Measurements from ENCODE around the gene GMFB. TPM values are rescaled to one million over a fixed set of nuclear protein-coding genes. Genes with fewer than 3 reads are reported as not detected.
"Not testable (repeated sequence)": the region's sequence is repeated elsewhere in the genome, so short reads cannot be mapped to it uniquely, and the experiment has no call there.

The GMFB gene
- total RNA-seq, 2 experiments from 2014 or later = 28.1 to 34.1 TPM

DNA sequence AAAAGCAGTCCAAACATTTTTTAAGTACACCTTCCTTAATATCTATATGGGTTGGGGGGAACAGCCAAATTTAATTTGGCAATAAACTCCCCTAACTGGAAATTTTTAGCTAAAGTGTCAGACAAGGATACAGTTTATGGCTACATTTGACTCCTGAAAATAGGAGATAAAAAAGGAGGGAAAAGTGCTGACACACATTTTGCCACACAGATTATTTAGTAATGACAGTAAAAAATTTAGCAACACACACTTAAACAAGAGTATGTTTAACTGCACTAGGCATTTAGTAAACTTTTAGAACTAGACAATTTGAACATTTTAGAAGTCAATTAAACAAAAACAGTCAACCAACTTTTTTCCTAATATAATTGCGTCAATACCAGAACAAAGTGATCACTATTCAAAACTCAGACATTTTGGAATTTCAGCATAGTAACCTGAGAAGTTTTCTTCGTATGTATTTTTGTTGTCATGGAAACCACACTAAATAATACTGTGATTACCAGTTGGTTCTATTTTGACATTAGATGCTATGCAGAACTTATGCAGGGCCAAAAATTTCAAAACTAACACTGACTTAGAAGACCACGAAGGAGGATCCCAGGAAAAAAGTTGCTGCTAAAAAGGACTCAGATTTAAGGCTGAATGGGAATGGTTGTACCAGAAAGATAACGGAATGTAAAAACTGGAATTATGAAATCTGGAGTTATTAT lies 13.4 kb downstream of the GMFB start:
- ATAC-seq = no peak
- ChIA-PET POLR2A (no interaction called here), CTCF (no interaction called here)
- H3K27ac Mint-ChIP-seq = no peak overlapping the region
- no peaks in the 10 kb centered on the region for H3K4me1 Mint-ChIP-seq (ENCODE audit: low read depth)
- DNase-seq = no peak
- H3K9me3 Mint-ChIP-seq (ENCODE audit: insufficient read depth) = no peaks in the 10 kb centered on the region
- peaks cover 45% of the 10 kb centered on the region for H3K36me3 Mint-ChIP-seq (ENCODE audit: low read depth)
- no peaks in the 10 kb centered on the region for H3K27me3 Mint-ChIP-seq (ENCODE audit: low read depth)
- H3K4me3 Mint-ChIP-seq = no peak overlapping the region

DNA sequence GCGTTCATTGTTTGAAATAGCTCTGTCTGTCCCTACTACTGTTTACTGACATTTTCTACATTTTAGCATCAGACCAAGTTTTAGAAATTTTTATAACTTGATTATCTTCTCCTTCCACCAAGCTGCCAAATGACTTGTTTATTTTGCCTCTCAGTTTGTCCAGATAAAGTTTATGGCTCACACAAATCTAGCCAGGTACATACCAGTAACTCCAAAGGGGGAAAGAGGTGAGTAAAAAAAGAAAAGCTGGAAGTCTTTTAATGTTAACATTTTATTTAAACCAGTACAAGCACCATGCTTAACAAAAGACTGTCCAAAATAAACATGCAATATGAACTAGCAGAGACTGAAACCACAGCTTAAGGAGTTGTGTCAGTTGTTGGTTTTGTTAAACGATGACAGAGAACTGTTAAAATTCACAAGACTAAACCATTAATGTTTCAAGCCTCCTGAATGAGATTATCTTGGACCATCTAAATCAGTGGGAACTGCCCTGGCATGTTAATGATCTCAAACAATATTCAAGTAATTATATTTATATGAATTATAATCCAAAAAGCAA lies 14.5 kb downstream of the GMFB start:
- no peak for ATAC-seq
- H3K36me3 Mint-ChIP-seq (ENCODE audit: low read depth) = peaks cover 37% of the 10 kb centered on the region
- H3K27ac Mint-ChIP-seq = no peak overlapping the region

DNA sequence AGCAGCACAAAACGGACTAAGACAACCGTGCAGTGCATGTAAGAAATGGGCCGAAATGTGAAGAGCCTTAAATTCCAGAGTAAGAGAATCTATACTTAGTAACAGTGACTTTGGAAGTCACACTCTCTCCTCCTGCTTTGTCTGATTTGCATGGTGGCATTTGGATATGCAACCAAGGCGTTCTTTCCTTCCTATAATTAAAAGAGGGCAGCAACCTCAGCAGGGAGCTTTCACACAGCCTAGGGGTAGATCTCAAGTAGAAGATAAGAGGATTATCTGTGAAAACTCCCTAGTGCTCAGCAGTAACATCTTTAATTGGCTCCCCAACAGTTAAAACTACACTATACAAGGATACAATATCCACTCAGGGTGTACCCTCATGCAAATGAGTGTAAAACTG lies 16.5 kb downstream of the GMFB start:
- no peak overlapping the region for H3K27ac Mint-ChIP-seq
- peaks cover 33% of the 10 kb centered on the region for H3K36me3 Mint-ChIP-seq (ENCODE audit: low read depth)
- DNase-seq (no peak), ATAC-seq (no peak)
- ChIA-PET POLR2A (interaction anchor here (0.5 kb wide), 1 partner anchor 126 kb away, joined by 3 read pairs; no protein-coding TSS in a partner anchor), CTCF (interaction anchor here (1.0 kb wide), 1 partner anchor 17 kb away, joined by 3 read pairs; the partner anchor contains the start of gene GMFB)
- no peaks in the 10 kb centered on the region for H3K4me1 Mint-ChIP-seq (ENCODE audit: low read depth)
- H3K27me3 Mint-ChIP-seq (ENCODE audit: low read depth) = no peaks in the 10 kb centered on the region
- H3K4me3 Mint-ChIP-seq = no peak overlapping the region
- peaks cover 8% of the 10 kb centered on the region for H3K9me3 Mint-ChIP-seq (ENCODE audit: insufficient read depth)

More for the DNA sequence above, 14.5 kb downstream of the GMFB start:
- Mint-ChIP-seq H3K9me3 (ENCODE audit: insufficient read depth) (no peaks in the 10 kb centered on the region), H3K4me3 (no peak overlapping the region), H3K4me1 (ENCODE audit: low read depth) (no peaks in the 10 kb centered on the region), H3K27me3 (ENCODE audit: low read depth) (no peaks in the 10 kb centered on the region)
- POLR2A ChIA-PET = no interaction called here
- no peak for DNase-seq
- CTCF ChIA-PET = interaction anchor here (1.0 to 1.6 kb wide), 2 partner anchors 14 to 32 kb away, joined by 3 to 6 read pairs; partner anchors contain the start of gene GMFB

DNA sequence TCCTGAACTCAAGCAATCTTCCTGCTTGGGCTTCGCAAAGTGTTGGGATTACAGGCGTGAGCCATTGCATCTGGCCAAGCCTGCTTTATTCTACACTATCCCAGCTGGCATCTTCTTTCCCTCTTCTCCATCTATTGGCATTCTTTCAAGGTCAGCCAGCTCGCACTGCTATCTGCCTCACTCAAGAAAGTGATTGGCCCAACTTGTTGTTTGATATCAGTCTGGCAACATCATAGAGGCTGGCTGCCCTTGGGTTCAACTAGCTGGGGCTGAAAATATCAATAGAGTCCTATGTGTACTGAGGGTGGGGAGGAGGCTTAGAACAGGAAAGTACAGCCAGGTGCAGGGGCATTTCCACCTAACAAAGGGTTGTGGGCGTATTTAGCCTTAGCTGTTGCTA lies 17.1 kb downstream of the GMFB start:
- H3K4me3 Mint-ChIP-seq = no peak overlapping the region
- no peak overlapping the region for H3K27ac Mint-ChIP-seq
- POLR2A ChIA-PET = interaction anchor here (0.7 kb wide), 1 partner anchor 28 kb away, joined by 3 read pairs; no protein-coding TSS in a partner anchor
- H3K27me3 Mint-ChIP-seq (ENCODE audit: low read depth) = no peaks in the 10 kb centered on the region
- no peaks in the 10 kb centered on the region for H3K4me1 Mint-ChIP-seq (ENCODE audit: low read depth)
- H3K36me3 Mint-ChIP-seq (ENCODE audit: low read depth) = peaks cover 30% of the 10 kb centered on the region
- peaks cover 12% of the 10 kb centered on the region for H3K9me3 Mint-ChIP-seq (ENCODE audit: insufficient read depth)
- DNase-seq (no peak), ATAC-seq (no peak)
- CTCF ChIA-PET = interaction anchor here (1.0 kb wide), 1 partner anchor 17 kb away, joined by 3 read pairs; the partner anchor contains the start of gene GMFB

DNA sequence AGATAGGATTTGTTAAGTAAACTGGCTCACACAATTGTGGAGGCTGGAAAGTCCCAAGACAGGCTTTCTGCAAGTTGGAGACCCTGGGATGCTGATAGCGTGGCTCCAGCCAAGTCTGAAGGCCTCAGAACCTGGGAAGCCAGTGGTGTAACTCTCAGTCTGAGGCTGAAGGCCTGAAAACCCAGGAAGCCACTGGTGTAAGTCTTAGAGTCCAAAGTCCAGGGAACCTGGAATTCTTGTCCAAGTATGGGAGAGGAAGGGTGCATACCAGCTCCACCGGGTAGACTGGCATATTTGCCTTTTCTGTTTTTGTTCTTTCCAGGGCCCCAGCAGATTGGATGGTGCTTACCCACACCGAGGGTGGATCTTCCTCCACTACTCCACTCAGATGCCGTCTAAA lies 18.1 kb downstream of the GMFB start:
- ATAC-seq (no peak), DNase-seq (no peak)
- H3K4me3 Mint-ChIP-seq = no peak overlapping the region
- POLR2A ChIA-PET = no interaction called here
- CTCF ChIA-PET = no interaction called here
- H3K27ac Mint-ChIP-seq = no peak overlapping the region
- H3K36me3 Mint-ChIP-seq (ENCODE audit: low read depth) = peaks cover 21% of the 10 kb centered on the region
- peaks cover 12% of the 10 kb centered on the region for H3K9me3 Mint-ChIP-seq (ENCODE audit: insufficient read depth)
- H3K27me3 Mint-ChIP-seq (ENCODE audit: low read depth) = peaks cover 2% of the 10 kb centered on the region
- no peaks in the 10 kb centered on the region for H3K4me1 Mint-ChIP-seq (ENCODE audit: low read depth)

DNA sequence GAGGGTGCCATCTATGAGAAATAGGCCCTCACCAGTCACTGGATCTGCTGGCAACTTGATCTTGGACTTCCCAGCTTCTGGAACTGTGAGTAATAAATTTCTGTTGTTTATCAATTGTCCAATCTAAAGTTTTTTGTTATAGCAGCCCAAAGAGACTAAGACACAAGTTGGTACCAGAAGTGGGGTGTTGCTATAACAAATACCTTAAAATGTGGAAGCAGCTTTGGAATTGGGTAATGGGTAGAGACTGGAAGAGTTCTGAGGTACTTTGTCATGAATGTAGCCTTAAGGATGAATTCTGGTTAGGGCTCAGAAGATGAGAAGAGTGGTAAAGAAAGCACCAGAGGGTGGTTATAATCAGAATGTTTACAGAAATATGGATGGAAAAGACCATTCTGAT lies 21.5 kb downstream of the GMFB start:
- H3K27me3 Mint-ChIP-seq (ENCODE audit: low read depth) = peaks cover 11% of the 10 kb centered on the region
- H3K4me3 Mint-ChIP-seq = no peak overlapping the region
- no peaks in the 10 kb centered on the region for H3K4me1 Mint-ChIP-seq (ENCODE audit: low read depth)
- POLR2A ChIA-PET = no interaction called here
- CTCF ChIA-PET = interaction anchor here (0.9 kb wide), 1 partner anchor 25 kb away, joined by 3 read pairs; no protein-coding TSS in a partner anchor
- no peak for ATAC-seq
- no peak for DNase-seq
- no peak overlapping the region for H3K27ac Mint-ChIP-seq
- H3K36me3 Mint-ChIP-seq (ENCODE audit: low read depth) = peaks cover 6% of the 10 kb centered on the region
- peaks cover 12% of the 10 kb centered on the region for H3K9me3 Mint-ChIP-seq (ENCODE audit: insufficient read depth)

DNA sequence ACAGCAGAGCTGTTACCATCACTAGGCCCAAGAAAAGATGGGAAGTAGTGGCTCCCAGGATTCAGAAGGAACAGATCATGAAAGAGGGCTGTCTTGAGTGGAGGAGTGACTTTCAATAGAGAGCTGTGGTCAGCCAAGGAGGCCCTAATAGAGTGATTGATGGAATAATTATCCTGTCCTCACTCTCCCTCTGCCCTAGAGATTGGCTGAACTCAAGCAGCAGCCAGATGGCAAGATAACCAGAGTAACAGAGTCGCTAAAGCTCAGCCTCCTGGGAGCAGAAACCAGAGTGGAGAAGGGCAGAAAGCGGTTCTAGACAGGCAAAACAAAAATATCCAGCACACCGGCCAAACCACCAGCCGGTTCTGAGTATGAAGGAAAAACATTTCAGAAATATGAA lies 23.1 kb downstream of the GMFB start:
- ChIA-PET CTCF (interaction anchor here (1.3 kb wide), 1 partner anchor 24 kb away, joined by 3 read pairs; no protein-coding TSS in a partner anchor), POLR2A (interaction anchor here (0.6 kb wide), 1 partner anchor 31 kb away, joined by 3 read pairs; no protein-coding TSS in a partner anchor)
- H3K27ac Mint-ChIP-seq = no peak overlapping the region
- no peak overlapping the region for H3K4me3 Mint-ChIP-seq
- H3K9me3 Mint-ChIP-seq (ENCODE audit: insufficient read depth) = peaks cover 12% of the 10 kb centered on the region
- H3K36me3 Mint-ChIP-seq (ENCODE audit: low read depth) = peaks cover 6% of the 10 kb centered on the region
- no peaks in the 10 kb centered on the region for H3K4me1 Mint-ChIP-seq (ENCODE audit: low read depth)
- DNase-seq (no peak), ATAC-seq (no peak)
- peaks cover 11% of the 10 kb centered on the region for H3K27me3 Mint-ChIP-seq (ENCODE audit: low read depth)

DNA sequence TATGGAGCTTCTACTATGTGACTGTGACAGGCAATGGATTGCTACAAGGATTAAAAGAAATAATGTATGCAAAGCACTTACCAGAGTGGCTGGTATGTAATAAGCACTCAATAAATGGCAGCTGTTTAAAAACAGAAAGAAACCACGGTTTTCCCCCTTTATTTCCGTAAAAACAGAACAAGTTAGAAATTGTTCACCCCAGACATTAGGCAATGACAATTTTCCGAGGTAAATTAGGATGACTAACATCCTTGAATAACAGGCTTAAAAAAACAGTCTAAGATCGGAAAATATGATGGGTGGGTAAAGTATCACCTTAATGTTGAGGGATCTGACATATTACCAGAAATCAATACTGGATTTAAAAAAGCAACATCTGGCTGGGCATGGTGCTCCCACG lies 26.7 kb downstream of the GMFB start:
- POLR2A ChIA-PET = no interaction called here
- H3K27me3 Mint-ChIP-seq (ENCODE audit: low read depth) = peaks cover 11% of the 10 kb centered on the region
- no peaks in the 10 kb centered on the region for H3K4me1 Mint-ChIP-seq (ENCODE audit: low read depth)
- peaks cover 4% of the 10 kb centered on the region for H3K36me3 Mint-ChIP-seq (ENCODE audit: low read depth)
- ATAC-seq (no peak), DNase-seq (no peak)
- no peak overlapping the region for H3K4me3 Mint-ChIP-seq
- CTCF ChIA-PET = interaction anchor here (1.1 to 1.4 kb wide), 2 partner anchors 12 to 20 kb away, joined by 3 to 4 read pairs; no protein-coding TSS in a partner anchor
- no peak overlapping the region for H3K27ac Mint-ChIP-seq
- peaks cover 16% of the 10 kb centered on the region for H3K9me3 Mint-ChIP-seq (ENCODE audit: insufficient read depth)

DNA sequence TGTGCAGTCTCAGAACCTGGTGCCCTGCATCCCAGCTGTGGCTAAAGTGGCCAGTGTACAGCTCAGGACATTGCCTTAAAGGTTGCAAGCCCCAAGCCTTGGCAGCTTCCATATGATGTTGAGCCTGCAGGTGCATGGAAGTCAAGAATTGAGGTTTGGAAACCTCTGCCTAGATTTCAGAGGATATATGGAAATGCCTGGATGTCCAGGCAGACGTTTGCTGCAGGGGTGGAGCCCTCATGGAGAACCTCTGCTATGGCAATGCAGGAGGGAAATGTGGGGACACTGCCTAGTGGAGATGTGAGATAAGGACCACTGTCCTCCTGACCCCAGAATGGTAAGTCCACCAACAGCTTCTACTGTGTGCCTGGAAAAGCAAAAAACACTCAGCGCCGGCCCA lies 29.7 kb downstream of the GMFB start:
- ChIA-PET CTCF (no interaction called here), POLR2A (no interaction called here)
- peaks cover 5% of the 10 kb centered on the region for H3K27me3 Mint-ChIP-seq (ENCODE audit: low read depth)

DNA sequence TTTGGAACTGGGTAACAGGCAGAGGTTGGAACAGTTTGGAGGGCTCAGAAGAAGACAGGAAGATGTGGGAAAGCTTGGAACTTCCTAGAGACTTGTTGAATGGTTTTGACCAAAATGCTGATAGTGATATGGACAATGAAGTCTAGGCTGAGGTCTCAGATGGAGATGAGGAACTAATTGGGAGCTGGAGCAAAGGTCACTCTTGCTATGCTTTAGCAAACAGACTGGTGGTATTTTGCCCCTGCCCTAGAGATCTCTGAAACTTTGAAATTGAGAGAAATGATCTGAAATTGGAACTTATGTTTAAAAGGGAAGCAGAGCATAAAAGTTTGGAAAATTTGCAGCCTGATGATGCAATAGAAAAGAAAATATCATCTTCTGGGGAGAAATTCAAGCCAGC lies 30.2 kb downstream of the GMFB start:
- H3K4me3 Mint-ChIP-seq; DNase-seq; H3K27ac Mint-ChIP-seq; H3K27me3 Mint-ChIP-seq (ENCODE audit: low read depth); POLR2A ChIA-PET; H3K4me1 Mint-ChIP-seq (ENCODE audit: low read depth); CTCF ChIA-PET; H3K36me3 Mint-ChIP-seq (ENCODE audit: low read depth); ATAC-seq: not testable (repeated sequence)
- peaks cover 15% of the 10 kb centered on the region for H3K9me3 Mint-ChIP-seq (ENCODE audit: insufficient read depth)

More for the DNA sequence above, 29.7 kb downstream of the GMFB start:
- Mint-ChIP-seq H3K36me3 (ENCODE audit: low read depth) (peaks cover 4% of the 10 kb centered on the region), H3K4me1 (ENCODE audit: low read depth) (no peaks in the 10 kb centered on the region), H3K4me3 (no peak overlapping the region), H3K27ac (no peak overlapping the region), H3K9me3 (ENCODE audit: insufficient read depth) (peaks cover 15% of the 10 kb centered on the region)
- DNase-seq (no peak), ATAC-seq (no peak)

DNA sequence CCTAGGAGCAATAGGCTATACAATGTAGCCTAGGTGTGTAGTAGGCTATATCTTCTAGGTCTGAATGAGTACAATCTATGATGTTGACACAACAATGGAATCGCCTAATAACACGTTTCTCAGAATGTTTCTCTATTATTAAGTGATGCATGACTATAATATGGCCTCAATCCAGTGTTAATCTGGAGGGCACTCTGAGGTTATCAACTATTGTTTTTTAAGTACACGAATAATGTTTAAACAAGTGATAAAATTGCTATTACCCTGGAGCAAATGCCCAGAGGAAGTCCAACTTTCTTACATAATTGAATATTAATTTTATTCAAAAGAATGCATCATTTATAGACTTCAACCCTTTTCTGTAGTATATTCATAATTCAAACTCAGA lies 31.2 kb downstream of the GMFB start:
- Mint-ChIP-seq H3K36me3 (ENCODE audit: low read depth) (peaks cover 4% of the 10 kb centered on the region), H3K27me3 (ENCODE audit: low read depth) (no peaks in the 10 kb centered on the region), H3K27ac (no peak overlapping the region), H3K9me3 (ENCODE audit: insufficient read depth) (peaks cover 15% of the 10 kb centered on the region), H3K4me1 (ENCODE audit: low read depth) (no peaks in the 10 kb centered on the region), H3K4me3 (no peak overlapping the region)
- ChIA-PET POLR2A (no interaction called here), CTCF (no interaction called here)
- ATAC-seq (no peak), DNase-seq (no peak)

DNA sequence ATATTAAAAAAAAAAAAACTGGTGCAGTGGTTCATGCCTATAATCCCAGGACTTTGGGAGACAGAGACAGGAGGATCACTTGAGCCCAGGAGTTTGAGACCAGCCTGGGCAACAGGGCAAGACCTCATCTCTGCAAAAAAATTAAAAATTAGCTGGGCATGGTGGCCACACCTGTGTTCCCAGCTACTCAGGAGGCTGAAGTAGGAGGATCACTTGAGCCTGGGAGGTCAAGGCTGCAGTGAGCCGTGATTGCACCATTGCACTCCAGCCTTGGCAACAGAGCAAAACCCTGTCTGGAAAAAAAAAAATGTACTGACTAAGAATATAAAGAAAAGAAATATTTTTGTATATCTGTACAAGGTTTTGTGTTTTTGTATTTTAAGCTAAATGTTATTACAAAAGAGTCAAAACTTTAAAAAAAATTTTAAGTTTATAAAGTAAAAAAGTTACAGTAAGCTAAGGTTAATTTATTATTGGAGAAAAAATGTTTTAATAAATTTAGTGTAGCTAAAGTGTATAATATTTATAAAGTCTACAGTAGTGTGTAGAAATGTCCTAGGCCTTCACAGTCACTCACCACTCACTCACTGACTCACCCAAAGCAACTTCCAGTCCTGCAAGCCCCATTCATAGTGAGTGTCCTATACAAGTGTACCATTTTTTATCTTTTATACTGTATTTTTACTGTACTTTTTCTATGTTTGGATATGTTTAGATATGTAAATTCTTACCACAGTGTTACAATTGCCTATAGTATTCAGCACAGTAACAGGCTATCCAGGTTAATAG lies 31.8 kb downstream of the GMFB start:
- CTCF ChIA-PET = interaction anchor here (1.6 kb wide), 1 partner anchor 13 kb away, joined by 3 read pairs; no protein-coding TSS in a partner anchor
- H3K9me3 Mint-ChIP-seq (ENCODE audit: insufficient read depth) = peaks cover 15% of the 10 kb centered on the region
- H3K36me3 Mint-ChIP-seq (ENCODE audit: low read depth); ATAC-seq; H3K4me3 Mint-ChIP-seq; H3K4me1 Mint-ChIP-seq (ENCODE audit: low read depth); DNase-seq; H3K27ac Mint-ChIP-seq; POLR2A ChIA-PET; H3K27me3 Mint-ChIP-seq (ENCODE audit: low read depth): not testable (repeated sequence)

Measured in activated CD8-positive, alpha-beta T cell treated with anti-CD3 and anti-CD28 coated beads, Interleukin-2, amount 10 ng/mL, durations not matched to agents 7 days and 5 days (primary cell).